B cell (primary cell): ENCODE measurements around the gene MAN1B1. TPM values are rescaled to one million over a fixed set of nuclear protein-coding genes. Genes with fewer than 3 reads are reported as not detected.

Experiments used
- ATAC-seq: fragments of 200-7000 bp; cut with Tn5 transposase; one replicate; pipeline ENCODE4 v1.10.0; 2021; ENCODE audit warnings: low read depth, mild to moderate bottlenecking, moderate number of reproducible peaks, moderate library complexity
- CTCF ChIA-PET: fragments of 350-600 bp; sonication (Branson Sonifier 250); formaldehyde crosslinking; loops from one replicate; lab custom pipeline; 2021; ENCODE audit warnings: antibody characterized with exemption, inconsistent platforms; lab: Charles Lee
- POLR2A ChIA-PET: fragments of 350-600 bp; sonication (Branson Sonifier 250); formaldehyde crosslinking; loops from one replicate; lab custom pipeline; 2021; ENCODE audit warnings: antibody characterized with exemption; lab: Charles Lee
- DNase-seq: peaks from one replicate; pipeline ENCODE4 v3.0.0; 2013
- H2AFZ ChIP-seq: 2 replicates; pipeline ENCODE4 v1.6.1; 2012; ENCODE audit warnings: mild to moderate bottlenecking, low read depth, low read length; ENCODE audit not compliant: insufficient read depth, poor library complexity, severe bottlenecking
- H3K27ac ChIP-seq, 2 donors: 1 replicate in 1 of 2; 2 replicates in 1 of 2; pipeline ENCODE4 v1.5.1; 2012 to 2013; ENCODE audit warnings: low read length in 2 of 2, mild to moderate bottlenecking in 2 of 2, moderate library complexity in 1 of 2
- H3K27me3 ChIP-seq, 4 experiments: fragments of 200-600 bp in 1 of 4; sonication (generic) in 1 of 4; replicated peaks in 1 of 4; 1 replicate in 2 of 4; 2 replicates in 2 of 4; pipeline versions ENCODE4 v1.6.1 to v1.7.0; 2013 to 2016; ENCODE audit warnings: low read length in 3 of 4, mild to moderate bottlenecking in 2 of 4, mixed read lengths in 1 of 4, moderate library complexity in 1 of 4; ENCODE audit not compliant: insufficient read depth in 4 of 4, control insufficient read depth in 3 of 4; ENCODE audit errors: control extremely low read depth in 1 of 4
- H3K36me3 ChIP-seq, 2 experiments: replicated peaks in 1 of 2; 1 replicate in 1 of 2; 2 replicates in 1 of 2; pipeline versions ENCODE4 v1.6.1 to v1.7.1; 2013; ENCODE audit warnings: low read length in 1 of 2; ENCODE audit not compliant: insufficient read depth in 2 of 2, control insufficient read depth in 1 of 2; ENCODE audit errors: control extremely low read depth in 1 of 2, extremely low read depth in 1 of 2
- H3K4me1 ChIP-seq, 2 donors: fragments of 200-600 bp in 1 of 2; sonication (generic) in 1 of 2; 1 replicate in 1 of 2; 2 replicates in 1 of 2; pipeline versions ENCODE4 v1.5.1 to v1.6.1; 2013 to 2017; ENCODE audit warnings: low read length in 2 of 2; ENCODE audit not compliant: control insufficient read depth in 2 of 2, insufficient read depth in 2 of 2
- H3K4me2 ChIP-seq: replicated peaks from 2 replicates; pipeline ENCODE3; 2012; ENCODE audit warnings: mild to moderate bottlenecking, low read depth, low read length; ENCODE audit not compliant: poor library complexity, severe bottlenecking
- H3K4me3 ChIP-seq, 5 experiments: fragments of 200-600 bp in 1 of 5; sonication (generic) in 1 of 5; 1 replicate in 3 of 5; 2 replicates in 2 of 5; pipeline versions ENCODE4 v1.5.1 to v1.7.0; 2011 to 2016; ENCODE audit warnings: low read length in 4 of 5, mild to moderate bottlenecking in 4 of 5, low read depth in 2 of 5, control low read depth in 1 of 5, moderate library complexity in 1 of 5; ENCODE audit not compliant: insufficient read depth in 1 of 5; ENCODE audit errors: control extremely low read depth in 1 of 5, extremely low read depth in 1 of 5
- H3K79me2 ChIP-seq: fragments of 200-600 bp; sonication (generic); one replicate; pipeline ENCODE4 v1.6.0; 2016; ENCODE audit warnings: low read length; ENCODE audit not compliant: control insufficient read depth, insufficient read depth
- H3K9ac ChIP-seq: fragments of 200-600 bp; sonication (generic); 2 replicates; pipeline ENCODE4 v1.6.1; 2017; ENCODE audit warnings: mild to moderate bottlenecking, low read length, moderate library complexity
- H3K9me3 ChIP-seq, 3 donors: one replicate each; pipeline versions ENCODE4 v1.6.1 to v1.7.1; 2013; ENCODE audit warnings: low read length in 2 of 3; ENCODE audit not compliant: control insufficient read depth in 2 of 3, insufficient read depth in 1 of 3; ENCODE audit errors: control extremely low read depth in 1 of 3
- H4K20me1 ChIP-seq: 2 replicates; pipeline ENCODE4 v1.6.0; 2012; ENCODE audit warnings: mild to moderate bottlenecking, low read length; ENCODE audit not compliant: insufficient read depth, control insufficient read depth, poor library complexity, severe bottlenecking
- H3K27ac Mint-ChIP-seq: one replicate; pipeline ENCODE4 v1.8.0; 2021; ENCODE audit warnings: mixed read lengths
- H3K27me3 Mint-ChIP-seq: one replicate; pipeline ENCODE4 v1.8.0; 2021; ENCODE audit warnings: mixed read lengths
- H3K4me1 Mint-ChIP-seq: one replicate; pipeline ENCODE4 v1.8.0; 2021; ENCODE audit warnings: mixed read lengths
- H3K4me3 Mint-ChIP-seq: one replicate; pipeline ENCODE4 v1.8.0; 2021; ENCODE audit warnings: mixed read lengths
- H3K9me3 Mint-ChIP-seq: one replicate; pipeline ENCODE4 v1.8.0; 2022; ENCODE audit warnings: mixed read lengths; ENCODE audit not compliant: insufficient read depth
- CTCF ChIP-seq: fragments of 200-600 bp; IDR thresholded peaks from one replicate; pipeline ENCODE4 v1.8.0; 2022; ENCODE audit warnings: antibody characterized with exemption, mild to moderate bottlenecking
- EZH2 ChIP-seq: IDR thresholded peaks from 2 replicates; pipeline ENCODE4 v1.6.1; 2012; ENCODE audit warnings: borderline replicate concordance, low read depth, mild to moderate bottlenecking, moderate library complexity, low read length; ENCODE audit not compliant: insufficient read depth, poor library complexity, severe bottlenecking
- WGBS: methylation state at CpG from one replicate; pipeline ENCODE4 v1.1.5; 2013; ENCODE audit warnings: missing lambda C conversion rate; ENCODE audit not compliant: insufficient coverage; 5-methylcytosine and 5-hydroxymethylcytosine counted together
- intact Hi-C: fragments of 100-400 bp; cut with micrococcal nuclease; formaldehyde crosslinking; loops from one replicate; pipeline ENCODE4 v1.10.0; 2022
- polyA plus RNA-seq: library from polyadenylated mRNA; depleted of rRNA; stranded (reverse); fragments of >200 nt; gene quantifications from 2 replicates; pipeline ENCODE4 v1.2.3, GENCODE V29; 2012
- total RNA-seq, 2 donors: library from RNA; stranded (reverse); fragments of 120-200 nt in 1 of 2; gene quantifications; 1 replicate in 1 of 2; 2 replicates in 1 of 2; pipeline versions ENCODE4 v1.2.3 to v1.2.4, GENCODE V29; 2013 to 2022

MAN1B1 gene
- total and polyA plus RNA-seq, 2 donors (not counting 1 experiment from before 2014, with no cell fraction given): 47.0 to 68.4 TPM

- 93% methylated on average over 16 of the region's 17 CpGs for WGBS
- ChIA-PET POLR2A (no interaction called here), CTCF (no interaction called here)
- no peak for TF ChIP-seq CTCF
- no peak for TF ChIP-seq EZH2
- H4K20me1 ChIP-seq: peaks cover 3% of the 10 kb centered on the region
- intact Hi-C loops: no loop called here
- no peak overlapping the region for H2AFZ ChIP-seq
- no peak for DNase-seq
- no peak overlapping the region for H3K4me3 ChIP-seq
- ATAC-seq: no peak
- peaks cover 13% of the 10 kb centered on the region for H3K27me3 Mint-ChIP-seq
- no peak overlapping the region for H3K27ac Mint-ChIP-seq
- peaks cover 8% of the 10 kb centered on the region for H3K4me1 Mint-ChIP-seq
- H3K9me3 Mint-ChIP-seq: no peaks in the 10 kb centered on the region
- H3K4me3 Mint-ChIP-seq: no peak overlapping the region
- no peak overlapping the region for H3K4me2 ChIP-seq
- peaks cover 0 to 34% (median 0%) of the 10 kb centered on the region in 3 donors for H3K9me3 ChIP-seq
- no peaks in the 10 kb centered on the region for H3K36me3 ChIP-seq
- H3K27ac ChIP-seq: no peak overlapping the region
- no peaks in the 10 kb centered on the region for H3K79me2 ChIP-seq
- H3K9ac ChIP-seq: no peak overlapping the region
- H3K4me1 ChIP-seq: peaks cover 20 to 30% of the 10 kb centered on the region in 2 donors
- H3K27me3 ChIP-seq: peaks cover 0 to 80% (median 48%) of the 10 kb centered on the region in 4 experiments
Observed at GRCh38 chr9:137051145-137051724, 35.5 kb upstream of the MAN1B1 start.

GRCh38 chr9:137052293-137052692, 34.5 kb upstream of the MAN1B1 start:
- DNase-seq (no peak), ATAC-seq (no peak)
- H3K9me3 Mint-ChIP-seq: no peaks in the 10 kb centered on the region
- Histone ChIP-seq H3K9me3 (peaks cover 0 to 27% (median 0%) of the 10 kb centered on the region in 3 donors), H3K79me2 (no peaks in the 10 kb centered on the region), H3K27me3 (peaks cover 0 to 69% (median 40%) of the 10 kb centered on the region in 4 experiments), H2AFZ (no peak overlapping the region), H3K9ac (no peak overlapping the region), H3K27ac (no peak overlapping the region), H3K4me3 (no peak overlapping the region), H3K4me2 (no peak overlapping the region), H3K36me3 (no peaks in the 10 kb centered on the region), H3K4me1 (peaks cover 14 to 20% of the 10 kb centered on the region in 2 donors), H4K20me1 (no peaks in the 10 kb centered on the region)
- H3K4me1 Mint-ChIP-seq: peaks cover 4% of the 10 kb centered on the region
- H3K27me3 Mint-ChIP-seq: peaks cover 13% of the 10 kb centered on the region
- no peak overlapping the region for H3K27ac Mint-ChIP-seq
- TF ChIP-seq EZH2 (no peak), CTCF (no peak)
- POLR2A ChIA-PET: interaction anchor here (0.8 to 1.0 kb wide), 2 partner anchors 23 to 190 kb away, joined by 3 to 4 read pairs; no protein-coding TSS in a partner anchor
- WGBS: 75% methylated on average over 1 of the region's 8 CpGs
- CTCF ChIA-PET: interaction anchor here (0.8 to 1.5 kb wide), 5 partner anchors 9 to 16 kb away, joined by 3 to 6 read pairs (median 4); no protein-coding TSS in a partner anchor
- intact Hi-C loops: no loop called here
- H3K4me3 Mint-ChIP-seq: no peak overlapping the region
